AG08395 (cell line): ENCODE data around the gene NKAPL.

ENCODE experiments used
- DNase-seq: peaks from one replicate; pipeline ENCODE4 v3.0.0; 2012; ENCODE audit warnings: mixed read lengths, low spot score

NKAPL gene

GRCh38 chr6:28245206-28245941 lies 13.7 kb upstream of the NKAPL start:
- DNase-seq: no peak

- no peak for DNase-seq
Measured at GRCh38 chr6:28248916-28249315, 10.2 kb upstream of the NKAPL start.

DNA sequence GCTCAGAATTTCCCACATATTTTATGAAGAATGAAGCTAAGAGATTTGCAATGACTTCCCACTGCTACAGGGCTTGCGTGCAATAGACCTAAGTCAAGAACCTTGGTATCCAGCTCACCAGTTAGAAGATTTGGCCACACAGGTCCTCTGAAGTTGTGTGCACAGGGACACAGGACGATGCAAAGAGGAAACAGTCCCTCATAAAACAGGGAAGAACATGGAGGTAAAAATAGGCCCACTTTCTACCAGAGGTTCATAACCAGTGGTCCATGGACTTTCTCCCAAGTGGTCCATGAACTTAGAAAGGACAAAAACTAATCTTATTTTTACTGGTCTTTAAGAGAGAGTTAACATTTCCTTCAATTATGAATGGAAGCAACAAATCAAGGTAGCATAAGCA lies 8.3 kb upstream of the NKAPL start:
- DNase-seq: no peak

- DNase-seq: peak; percentile 13
Measured at GRCh38 chr6:28251661-28252008, 7.5 kb upstream of the NKAPL start.

DNA sequence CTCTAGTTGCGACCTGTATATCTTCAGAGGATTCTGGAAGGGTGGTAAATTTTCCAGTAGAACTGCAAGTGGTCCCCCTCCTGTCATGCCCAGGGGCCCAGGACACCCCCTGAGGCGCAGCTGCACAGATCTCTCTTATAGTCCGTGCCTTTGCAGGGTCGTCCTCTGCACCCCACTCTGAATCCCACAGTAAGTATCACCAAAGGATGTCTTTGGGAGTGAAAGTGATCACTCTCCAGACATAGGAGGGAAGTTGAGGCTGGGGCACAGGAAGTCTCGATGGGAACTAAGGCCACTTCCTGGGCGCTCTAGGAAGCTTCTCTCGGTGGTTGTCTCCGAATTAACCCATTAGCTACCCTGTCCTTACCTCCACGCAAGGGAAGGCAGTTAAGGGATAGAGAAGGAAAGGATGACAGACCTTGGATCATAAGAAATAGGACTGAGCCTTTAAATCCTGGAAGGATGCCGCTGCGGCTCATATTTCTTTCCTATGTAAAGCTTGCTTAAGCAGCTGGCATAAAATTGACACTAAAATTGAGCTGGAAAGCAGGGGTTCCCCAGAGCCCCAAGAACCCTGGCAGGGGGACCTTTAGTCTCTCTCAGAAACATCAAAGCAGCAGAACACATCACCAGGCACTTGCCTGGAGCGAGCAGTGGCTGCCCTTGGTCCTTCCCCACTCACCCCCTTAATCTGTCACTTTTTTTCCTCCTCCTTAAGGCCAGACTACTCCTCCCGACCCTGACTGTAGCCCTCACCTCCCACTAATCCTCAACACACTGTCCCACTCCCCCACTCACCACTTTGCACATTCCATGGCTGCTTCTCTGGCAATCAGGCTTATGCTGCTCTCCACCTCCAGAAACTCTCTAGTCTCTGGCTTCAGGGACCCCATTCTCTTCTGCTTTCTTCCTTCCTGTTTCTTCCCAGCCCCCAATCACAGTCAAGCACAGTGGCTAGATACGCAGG lies 6.8 kb upstream of the NKAPL start, which contains the start of gene ZKSCAN4:
Gene ZKSCAN4, minus strand, starts transcription at position 261 of the 967 bp plus-strand sequence. CDS start 289 bp downstream, outside the sequence.
- peak; percentile 92 for DNase-seq

GRCh38 chr6:28254121-28254519 lies 5.0 kb upstream of the NKAPL start:
- no peak for DNase-seq

GRCh38 chr6:28257042-28257441 lies 2.1 kb upstream of the NKAPL start:
- DNase-seq: no peak

DNA sequence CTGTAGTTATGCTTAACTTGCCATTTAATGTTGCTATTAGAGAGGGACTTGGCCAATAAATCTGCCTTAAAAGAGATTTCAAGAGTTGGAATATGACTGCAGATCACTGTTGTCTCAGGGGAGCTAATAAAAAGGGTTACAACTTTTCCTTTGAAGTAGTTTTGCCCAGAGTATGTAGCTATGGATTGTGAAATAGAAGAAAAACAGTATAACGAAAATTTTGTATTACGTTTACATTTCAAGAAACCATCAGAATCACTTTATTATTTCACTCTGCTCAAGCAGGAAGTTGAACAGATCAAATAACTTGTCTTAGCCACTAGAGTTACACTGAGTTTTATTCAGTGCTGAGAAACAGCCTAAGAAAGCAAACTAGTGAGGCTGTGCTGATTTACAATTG lies 4.8 kb downstream of the NKAPL start:
- DNase-seq: no peak

GRCh38 chr6:28264834-28265401 lies 5.8 kb downstream of the NKAPL start:
- DNase-seq: no peak

- no peak for DNase-seq
Measured at GRCh38 chr6:28266563-28266961, 7.5 kb downstream of the NKAPL start.

- peak; percentile 78 for DNase-seq
Measured at GRCh38 chr6:28266962-28267694, 8.0 kb downstream of the NKAPL start, which contains the start of gene ZSCAN26. Gene ZSCAN26, plus strand, starts transcription at chr6:28267143. Its CDS starts 4,777 bp downstream, at chr6:28271920.

GRCh38 chr6:28267695-28268059 lies 8.6 kb downstream of the NKAPL start:
- no peak for DNase-seq

GRCh38 chr6:28269492-28269891 lies 10.4 kb downstream of the NKAPL start:
- DNase-seq: peak; percentile 77

DNA sequence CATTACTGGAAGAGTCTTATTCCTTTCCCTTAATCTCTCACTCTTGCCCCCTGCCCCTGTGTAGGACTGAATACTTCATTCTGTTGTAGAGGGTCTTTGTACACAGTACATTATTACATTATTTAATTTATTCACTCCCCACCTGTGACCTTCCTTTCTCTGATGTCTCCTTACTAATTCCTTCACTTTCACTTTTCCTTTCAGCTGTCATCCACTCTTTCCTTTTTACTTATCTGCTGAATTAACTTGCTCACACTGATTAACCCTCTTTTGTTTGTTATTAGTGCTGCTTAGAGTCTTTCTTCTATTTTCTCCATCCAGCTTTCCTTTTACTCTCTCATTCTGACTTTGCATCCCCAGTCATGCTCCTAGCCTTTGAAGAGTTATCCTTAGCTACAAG lies 15.8 kb downstream of the NKAPL start:
- no peak for DNase-seq

DNA sequence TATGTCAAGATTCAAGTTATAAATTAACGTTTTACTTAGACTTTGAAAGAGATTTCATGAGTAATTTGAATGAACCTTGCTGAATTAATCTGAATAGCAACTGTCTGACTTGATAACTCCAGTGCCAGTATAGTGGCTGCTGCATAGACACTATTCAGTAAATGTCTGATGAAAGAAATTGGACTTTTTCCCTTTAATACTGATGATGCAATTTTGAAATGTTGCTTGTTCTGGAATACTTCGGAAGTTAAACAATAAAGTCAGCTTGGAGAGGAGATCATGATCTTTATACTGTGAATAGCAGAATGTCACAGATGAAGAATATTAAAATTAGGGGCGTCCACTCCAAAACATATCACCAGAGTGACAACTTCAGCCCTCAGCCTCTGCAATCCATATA lies 18.6 kb downstream of the NKAPL start:
- DNase-seq: no peak

DNA sequence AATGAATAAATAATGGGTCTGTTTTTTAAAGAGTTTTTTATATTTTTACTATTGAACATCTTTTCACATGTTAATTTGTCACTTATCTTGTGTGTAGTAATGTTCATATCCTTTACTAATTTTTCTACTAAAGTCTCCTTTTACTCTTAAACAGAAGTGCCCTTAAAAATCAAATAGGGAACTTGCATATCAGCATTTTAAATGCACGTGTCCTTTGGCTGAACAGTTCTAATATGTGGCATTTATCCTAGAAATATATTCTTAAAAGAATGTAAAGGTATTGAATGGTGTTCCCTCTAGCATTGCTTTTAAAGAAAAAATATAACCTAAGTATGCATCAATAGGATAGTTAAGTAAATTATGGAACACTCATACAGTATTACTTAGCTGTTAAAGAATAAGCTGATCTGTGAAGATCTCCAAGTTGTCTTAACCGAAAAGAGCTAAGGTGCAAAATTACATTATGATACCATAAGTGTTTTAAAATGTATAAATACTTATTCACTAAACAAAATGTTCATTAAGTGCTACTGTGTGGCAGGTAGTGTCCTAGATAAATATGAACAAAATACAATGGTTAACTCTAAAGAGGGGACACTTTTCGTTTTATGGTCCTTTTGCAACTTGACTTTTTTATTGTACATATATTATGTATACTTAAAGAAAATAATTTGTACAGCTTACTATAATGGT lies 21.6 kb downstream of the NKAPL start:
- DNase-seq: no peak

- DNase-seq: peak; percentile 75
Measured at GRCh38 chr6:28281288-28282064, 22.4 kb downstream of the NKAPL start, which contains the start of gene PGBD1. Gene PGBD1, plus strand, starts transcription at chr6:28281572. Its CDS starts 2,242 bp downstream, at chr6:28283814.

DNA sequence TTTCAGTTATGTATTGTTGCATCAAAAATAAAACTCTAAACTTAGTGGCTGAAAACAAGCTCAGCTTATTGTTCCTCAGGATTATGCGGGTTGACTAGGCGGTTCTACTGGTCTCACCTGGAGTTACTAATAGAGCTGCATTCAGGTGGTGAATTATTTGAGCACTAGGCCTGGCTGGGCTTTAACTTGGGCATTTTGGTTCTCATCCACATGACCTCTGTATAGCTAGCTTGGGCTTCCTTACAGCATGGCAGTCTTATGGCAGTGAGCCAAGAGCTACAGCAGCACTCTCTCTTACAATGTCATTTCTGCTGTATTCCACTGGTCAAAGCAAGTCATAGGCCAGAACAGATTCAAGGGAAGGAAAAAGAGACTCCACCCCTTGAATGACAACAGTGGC lies 23.8 kb downstream of the NKAPL start:
- no peak for DNase-seq

DNA sequence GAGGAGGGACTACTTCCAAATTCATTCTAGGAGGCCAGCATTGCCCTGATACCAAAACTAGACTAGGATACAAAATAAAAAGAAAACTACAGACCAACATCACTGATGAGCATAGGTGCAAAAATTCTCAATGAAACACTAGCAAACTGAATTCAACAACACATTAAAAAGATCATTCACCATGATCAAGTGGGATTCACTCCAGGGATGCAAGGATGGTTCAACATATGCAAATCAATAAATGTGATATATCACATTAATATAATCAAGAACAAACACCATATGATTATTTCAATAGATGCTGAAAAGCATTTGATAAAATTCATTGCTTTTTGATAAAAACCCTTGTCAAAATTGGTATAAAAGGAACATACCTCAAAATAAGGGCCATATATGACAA lies 32.5 kb downstream of the NKAPL start:
- DNase-seq: no peak

- DNase-seq: no peak
Measured at GRCh38 chr6:28295326-28295725, 36.2 kb downstream of the NKAPL start.
